GM10266 (cell line): ENCODE data around the gene ITPKB.

Experiments
- DNase-seq: peaks from one replicate; pipeline ENCODE4 v3.0.0; 2012; ENCODE audit errors: extremely low spot score
- CTCF ChIP-seq: IDR thresholded peaks from 2 replicates; pipeline ENCODE4 v1.5.1; 2012; ENCODE audit warnings: mild to moderate bottlenecking, low read depth; ENCODE audit not compliant: control insufficient read depth, insufficient read depth; ENCODE audit errors: missing control alignments

ITPKB gene

GRCh38 chr1:226668173-226668560, 70.9 kb downstream of the ITPKB start:
- TF ChIP-seq CTCF, result no peak
- no peak for DNase-seq

GRCh38 chr1:226666692-226667091, 72.4 kb downstream of the ITPKB start:
- DNase-seq, result no peak
- TF ChIP-seq CTCF, result no peak

GRCh38 chr1:226666164-226666506, 72.9 kb downstream of the ITPKB start:
- no peak for DNase-seq
- TF ChIP-seq CTCF, result no peak

DNA sequence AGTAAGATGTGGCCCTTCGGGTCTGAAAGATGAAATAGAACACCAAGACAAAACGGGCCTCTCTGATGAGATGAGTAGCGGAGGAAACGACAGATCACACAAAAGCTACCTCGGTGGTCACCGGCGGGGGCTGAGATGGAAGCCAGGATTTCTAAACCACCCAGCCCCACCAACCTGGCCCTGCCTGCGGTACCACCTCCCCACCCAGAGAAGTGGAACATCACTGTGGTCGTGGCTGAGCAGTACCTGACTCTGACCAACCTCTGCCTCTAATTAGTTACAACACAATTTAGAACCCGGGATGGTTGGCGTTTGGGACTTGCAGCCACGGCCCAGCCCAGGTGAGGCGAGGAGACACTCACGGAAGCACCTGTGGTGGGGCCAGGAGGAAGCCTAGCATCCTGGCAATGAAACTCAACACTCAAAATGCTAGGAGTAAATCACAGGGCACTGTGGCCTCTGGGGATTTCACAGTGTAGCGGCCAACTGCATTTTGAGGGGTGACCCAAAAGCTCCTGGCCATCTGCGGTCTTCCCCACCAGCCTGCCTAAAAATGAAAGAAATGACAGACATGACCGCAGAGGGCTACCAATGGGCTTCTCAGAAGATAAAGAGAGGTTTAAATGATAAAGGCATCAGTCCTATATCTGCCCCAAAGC, 73.4 kb downstream of the ITPKB start:
- TF ChIP-seq CTCF, result no peak
- no peak for DNase-seq

DNA sequence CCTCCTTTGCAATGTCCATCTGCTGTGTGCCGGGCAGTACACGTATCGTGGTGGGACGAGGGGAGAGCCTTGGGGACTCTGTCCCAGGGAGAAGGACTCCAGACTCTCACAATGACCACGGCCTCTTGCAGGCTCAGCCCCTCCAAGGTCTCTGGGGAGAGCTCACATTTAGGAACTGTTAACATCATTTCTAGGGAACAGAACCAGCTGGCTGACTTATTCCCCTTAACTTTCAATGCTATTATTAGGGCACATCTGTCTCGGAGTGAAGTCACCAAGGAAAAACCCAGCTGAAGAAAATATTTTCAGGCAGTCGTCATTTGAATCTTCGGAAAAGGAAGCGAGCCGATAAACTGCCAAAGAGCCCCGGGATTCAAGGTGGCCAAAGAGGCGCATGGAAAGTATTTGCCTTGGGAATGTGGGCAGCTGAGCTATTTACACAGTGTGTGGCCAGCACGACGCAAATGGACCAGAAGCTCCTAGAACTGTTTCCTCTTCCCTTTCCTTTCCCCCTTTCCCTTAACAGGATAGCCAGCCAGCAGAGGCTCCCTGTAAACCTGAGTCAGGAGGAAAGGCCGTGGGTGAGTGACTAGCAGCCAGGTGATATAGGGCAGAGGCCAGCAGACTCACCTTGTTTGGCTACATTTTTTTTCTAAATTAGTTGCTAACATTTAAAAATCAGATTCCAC, 74.5 kb downstream of the ITPKB start:
- no peak for DNase-seq
- no peak for TF ChIP-seq CTCF

DNA sequence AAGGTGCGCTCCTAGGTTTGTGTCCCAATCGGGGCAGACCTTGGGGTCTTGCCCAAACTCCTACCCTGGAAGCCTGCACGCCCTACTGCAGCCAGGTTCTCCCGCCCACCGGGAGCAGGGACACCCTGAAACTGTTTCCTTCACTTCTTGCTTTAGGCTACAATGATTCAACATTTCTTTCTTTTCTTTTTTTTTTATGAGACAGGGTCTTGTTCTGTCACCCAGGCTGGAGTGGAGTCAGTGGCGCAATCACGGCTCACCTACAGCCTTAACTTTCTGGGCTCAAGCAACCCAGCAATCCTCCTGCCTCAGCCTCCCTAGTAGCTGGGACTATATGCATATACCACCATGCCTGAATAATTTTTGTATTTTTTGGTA, 75.8 kb downstream of the ITPKB start:
- no peak for DNase-seq
- TF ChIP-seq CTCF, result no peak

- no peak for TF ChIP-seq CTCF
- DNase-seq, result peak; percentile 84
These were observed 76.3 kb downstream of the ITPKB start for GRCh38 chr1:226662642-226663326.
